ENCODE results near the gene TMEM198.

DNA sequence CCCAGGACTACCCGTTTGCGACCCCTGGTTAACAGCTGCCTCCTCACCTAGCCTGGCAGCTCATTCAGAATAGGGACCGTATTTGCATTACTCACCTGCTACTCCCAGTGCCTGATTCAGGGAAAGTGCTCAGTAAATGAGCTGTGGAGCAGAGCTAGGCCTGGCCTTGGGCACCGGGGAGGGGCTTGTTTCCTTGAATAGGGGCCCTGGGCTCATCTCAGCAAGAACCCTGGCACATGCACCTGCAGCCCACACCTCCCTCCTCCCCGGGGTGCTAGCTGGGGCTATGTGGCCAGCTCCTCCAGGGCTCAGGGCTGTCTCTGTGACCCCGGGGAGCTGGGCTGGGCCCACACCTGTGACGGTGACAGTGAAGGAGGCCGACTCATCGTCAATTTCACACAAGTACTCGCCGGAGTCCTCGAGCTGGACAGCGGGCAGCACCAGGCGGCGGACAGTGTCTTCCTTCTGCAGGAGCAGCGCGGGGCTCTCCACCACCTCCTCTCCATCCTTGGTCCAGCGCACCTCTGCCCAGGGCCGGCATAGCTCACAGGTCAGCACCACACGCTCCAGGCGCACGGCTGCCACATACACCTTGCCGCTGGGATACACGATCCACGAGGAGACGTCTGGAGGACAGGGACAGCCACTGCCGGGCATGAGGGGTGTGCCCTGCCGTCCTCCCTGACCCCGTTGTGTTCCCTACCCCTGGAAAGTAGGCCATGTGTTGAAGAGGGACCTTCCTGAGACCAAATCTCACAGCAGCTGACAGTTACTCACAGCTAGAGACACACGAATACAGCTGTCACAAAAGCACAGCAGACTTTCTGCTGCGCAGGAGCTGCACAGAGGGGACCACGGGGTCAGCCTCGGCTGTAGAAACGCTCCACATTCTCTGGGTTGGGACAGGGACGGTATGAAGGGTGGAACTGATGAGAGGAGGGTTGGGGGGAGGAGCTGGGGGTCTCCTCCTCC is 18.5 kb downstream of the TMEM198 start:
- TF ChIP-seq, protein P1, sequence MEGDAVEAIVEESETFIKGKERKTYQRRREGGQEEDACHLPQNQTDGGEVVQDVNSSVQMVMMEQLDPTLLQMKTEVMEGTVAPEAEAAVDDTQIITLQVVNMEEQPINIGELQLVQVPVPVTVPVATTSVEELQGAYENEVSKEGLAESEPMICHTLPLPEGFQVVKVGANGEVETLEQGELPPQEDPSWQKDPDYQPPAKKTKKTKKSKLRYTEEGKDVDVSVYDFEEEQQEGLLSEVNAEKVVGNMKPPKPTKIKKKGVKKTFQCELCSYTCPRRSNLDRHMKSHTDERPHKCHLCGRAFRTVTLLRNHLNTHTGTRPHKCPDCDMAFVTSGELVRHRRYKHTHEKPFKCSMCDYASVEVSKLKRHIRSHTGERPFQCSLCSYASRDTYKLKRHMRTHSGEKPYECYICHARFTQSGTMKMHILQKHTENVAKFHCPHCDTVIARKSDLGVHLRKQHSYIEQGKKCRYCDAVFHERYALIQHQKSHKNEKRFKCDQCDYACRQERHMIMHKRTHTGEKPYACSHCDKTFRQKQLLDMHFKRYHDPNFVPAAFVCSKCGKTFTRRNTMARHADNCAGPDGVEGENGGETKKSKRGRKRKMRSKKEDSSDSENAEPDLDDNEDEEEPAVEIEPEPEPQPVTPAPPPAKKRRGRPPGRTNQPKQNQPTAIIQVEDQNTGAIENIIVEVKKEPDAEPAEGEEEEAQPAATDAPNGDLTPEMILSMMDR (conservative IDR thresholded peaks at IDR 0.05) = no peak
- no peak for TF ChIP-seq ZFX (IDR thresholded peaks at IDR 0.05)

Data from C4-2B (cell line).